Measurements from ENCODE around the gene PIN1.

- TF ChIP-seq PBX2 (CRISPR knock-in tag; IDR thresholded peaks at IDR 0.05) (no peak), KAT2B (IDR thresholded peaks at IDR 0.05; ENCODE audit: borderline replicate concordance, low read depth, low read length) (no peak)
These were observed 43.5 kb downstream of the PIN1 start for GRCh38 chr19:9878511-9879196.
